Stimulated activated naive CD4-positive, alpha-beta T cell (primary cell): Measurements from ENCODE around the gene B3GALT4.

ENCODE experiments used
- DNase-seq, 6 experiments: peaks; one replicate each; lab custom pipeline; 2025; lab: John Stamatoyannopoulos, UW

The B3GALT4 gene

GRCh38 chr6:33292996-33293682 lies 16.2 kb downstream of the B3GALT4 start:
- DNase-seq = no peak

GRCh38 chr6:33294086-33294823 lies 17.3 kb downstream of the B3GALT4 start:
- no peak for DNase-seq

GRCh38 chr6:33295621-33296369 lies 18.9 kb downstream of the B3GALT4 start:
- no peak for DNase-seq

- DNase-seq = no peak
Measured at GRCh38 chr6:33296797-33297405, 20.0 kb downstream of the B3GALT4 start.

GRCh38 chr6:33297406-33297955 lies 20.6 kb downstream of the B3GALT4 start:
- no peak for DNase-seq

GRCh38 chr6:33297956-33298772 lies 21.2 kb downstream of the B3GALT4 start:
- peak; percentile 48 to 74 (median 68) for DNase-seq

GRCh38 chr6:33298773-33299236 lies 21.9 kb downstream of the B3GALT4 start, which contains the start of gene RGL2:
RGL2 (minus strand) TSS chr6:33298942; CDS start chr6:33298610, 332 bp downstream.
- peak in 3 of 6 experiments; percentile 38 to 76 (median 64) for DNase-seq

GRCh38 chr6:33299237-33299944 lies 22.5 kb downstream of the B3GALT4 start:
- DNase-seq = peak; percentile 88 to 93 (median 91)

GRCh38 chr6:33301877-33302276 lies 25.0 kb downstream of the B3GALT4 start:
- DNase-seq = no peak

GRCh38 chr6:33304216-33304615 lies 27.3 kb downstream of the B3GALT4 start:
- no peak for DNase-seq

- no peak for DNase-seq
Measured at GRCh38 chr6:33305052-33305451, 28.1 kb downstream of the B3GALT4 start.

GRCh38 chr6:33306356-33306755 lies 29.4 kb downstream of the B3GALT4 start:
- no peak for DNase-seq

GRCh38 chr6:33312361-33313104 lies 35.6 kb downstream of the B3GALT4 start:
- peak; percentile 73 to 88 (median 81) for DNase-seq

- peak in 5 of 6 experiments; percentile 26 to 54 (median 42) for DNase-seq
Measured at GRCh38 chr6:33313105-33313708, 36.3 kb downstream of the B3GALT4 start.

- peak; percentile 76 to 87 (median 78) for DNase-seq
Measured at GRCh38 chr6:33313709-33314514, 37.0 kb downstream of the B3GALT4 start, which contains the start of gene TAPBP. TAPBP (minus strand) TSS chr6:33314078; CDS start chr6:33314041, 37 bp downstream.

GRCh38 chr6:33314515-33314942 lies 37.6 kb downstream of the B3GALT4 start:
- peak; percentile 61 to 83 (median 68) for DNase-seq

GRCh38 chr6:33314943-33315792 lies 38.2 kb downstream of the B3GALT4 start:
- DNase-seq = peak in 1 of 6 experiments; percentile 21
